GM19043 (cell line): Measurements from ENCODE around the gene HAND2.

Source experiments
- ATAC-seq: cut with Tn5 transposase; IDR thresholded peaks from one replicate; pipeline ENCODE4 v1.9.1; 2021; ENCODE audit warnings: low read depth; ENCODE audit not compliant: unreplicated experiment

The HAND2 gene

GRCh38 chr4:173521467-173522159 is 8.4 kb downstream of the HAND2 start:
- ATAC-seq = no peak

- no peak for ATAC-seq
Observed at GRCh38 chr4:173520921-173521466, 9.0 kb downstream of the HAND2 start.

GRCh38 chr4:173519111-173520101 is 10.6 kb downstream of the HAND2 start:
- no peak for ATAC-seq

GRCh38 chr4:173518425-173519102 is 11.5 kb downstream of the HAND2 start:
- no peak for ATAC-seq

- ATAC-seq = no peak
Observed at GRCh38 chr4:173517781-173518424, 12.1 kb downstream of the HAND2 start.

GRCh38 chr4:173516621-173517524 is 13.2 kb downstream of the HAND2 start:
- no peak for ATAC-seq

- ATAC-seq = no peak
Observed at GRCh38 chr4:173515458-173515857, 14.6 kb downstream of the HAND2 start.

- no peak for ATAC-seq
Observed at GRCh38 chr4:173514641-173515217, 15.3 kb downstream of the HAND2 start.

GRCh38 chr4:173513651-173514050 is 16.4 kb downstream of the HAND2 start:
- no peak for ATAC-seq

GRCh38 chr4:173511787-173512361 is 18.2 kb downstream of the HAND2 start:
- no peak for ATAC-seq

- peak; percentile 26 for ATAC-seq
Observed at GRCh38 chr4:173509036-173510001, 20.7 kb downstream of the HAND2 start.

- ATAC-seq = no peak
Observed at GRCh38 chr4:173508386-173509035, 21.5 kb downstream of the HAND2 start.

- no peak for ATAC-seq
Observed at GRCh38 chr4:173507471-173508385, 22.3 kb downstream of the HAND2 start.

GRCh38 chr4:173506597-173507211 is 23.3 kb downstream of the HAND2 start:
- ATAC-seq = peak; percentile 12

- ATAC-seq = peak; percentile 55
Observed at GRCh38 chr4:173505924-173506518, 24.0 kb downstream of the HAND2 start.
